GM10266 (cell line): Measurements from ENCODE around the gene WSB1.

Experiments used
- DNase-seq: peaks from one replicate; pipeline ENCODE4 v3.0.0; 2012; ENCODE audit errors: extremely low spot score
- TF ChIP-seq, protein P1 (sequence below): IDR thresholded peaks from 2 replicates; pipeline ENCODE4 v1.5.1; 2012; ENCODE audit warnings: mild to moderate bottlenecking, low read depth; ENCODE audit not compliant: control insufficient read depth, insufficient read depth; ENCODE audit errors: missing control alignments

The WSB1 gene

DNA sequence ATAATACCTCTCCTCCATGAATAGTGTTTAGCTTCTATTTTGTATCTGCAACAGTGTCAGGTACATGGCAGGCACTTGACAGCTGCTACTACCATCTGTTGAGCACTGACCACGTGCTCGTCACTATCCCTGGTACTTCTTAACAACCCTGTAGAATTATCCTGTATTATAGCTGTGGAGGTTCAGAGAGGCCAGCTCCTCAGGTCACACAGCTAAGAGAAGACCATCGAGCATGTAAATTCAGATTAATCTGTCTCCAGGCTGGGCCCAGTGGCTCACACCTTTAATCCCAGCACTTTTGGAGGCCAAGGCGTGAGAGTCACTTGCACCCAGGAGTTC is 26.3 kb downstream of the WSB1 start:
- TF ChIP-seq, protein P1, sequence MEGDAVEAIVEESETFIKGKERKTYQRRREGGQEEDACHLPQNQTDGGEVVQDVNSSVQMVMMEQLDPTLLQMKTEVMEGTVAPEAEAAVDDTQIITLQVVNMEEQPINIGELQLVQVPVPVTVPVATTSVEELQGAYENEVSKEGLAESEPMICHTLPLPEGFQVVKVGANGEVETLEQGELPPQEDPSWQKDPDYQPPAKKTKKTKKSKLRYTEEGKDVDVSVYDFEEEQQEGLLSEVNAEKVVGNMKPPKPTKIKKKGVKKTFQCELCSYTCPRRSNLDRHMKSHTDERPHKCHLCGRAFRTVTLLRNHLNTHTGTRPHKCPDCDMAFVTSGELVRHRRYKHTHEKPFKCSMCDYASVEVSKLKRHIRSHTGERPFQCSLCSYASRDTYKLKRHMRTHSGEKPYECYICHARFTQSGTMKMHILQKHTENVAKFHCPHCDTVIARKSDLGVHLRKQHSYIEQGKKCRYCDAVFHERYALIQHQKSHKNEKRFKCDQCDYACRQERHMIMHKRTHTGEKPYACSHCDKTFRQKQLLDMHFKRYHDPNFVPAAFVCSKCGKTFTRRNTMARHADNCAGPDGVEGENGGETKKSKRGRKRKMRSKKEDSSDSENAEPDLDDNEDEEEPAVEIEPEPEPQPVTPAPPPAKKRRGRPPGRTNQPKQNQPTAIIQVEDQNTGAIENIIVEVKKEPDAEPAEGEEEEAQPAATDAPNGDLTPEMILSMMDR = no peak

DNA sequence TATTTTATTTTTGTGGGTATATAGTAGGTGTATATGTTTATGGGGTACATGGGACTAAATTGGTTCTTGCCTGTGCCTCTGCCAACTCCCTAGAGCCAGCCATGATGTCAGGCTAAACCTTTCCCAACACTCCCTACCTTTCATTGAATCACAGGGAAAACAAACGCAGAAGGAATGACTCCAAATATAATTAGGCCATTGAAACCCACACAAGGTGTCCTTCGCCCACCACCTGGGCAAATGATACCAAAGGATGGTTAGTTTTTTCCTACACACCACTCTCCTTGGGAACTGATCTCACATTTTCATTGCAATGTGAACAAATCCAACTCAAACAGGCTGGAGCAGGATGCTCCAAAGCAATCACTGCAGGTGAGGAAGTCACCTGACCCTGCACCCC is 27.5 kb downstream of the WSB1 start:
- no peak for DNase-seq
- TF ChIP-seq, protein P1 = no peak

More for the DNA sequence above, 26.3 kb downstream of the WSB1 start:
- DNase-seq = no peak

- TF ChIP-seq, protein P1 = no peak
- DNase-seq = no peak
Observed at GRCh38 chr17:27322026-27322425, 28.1 kb downstream of the WSB1 start.

DNA sequence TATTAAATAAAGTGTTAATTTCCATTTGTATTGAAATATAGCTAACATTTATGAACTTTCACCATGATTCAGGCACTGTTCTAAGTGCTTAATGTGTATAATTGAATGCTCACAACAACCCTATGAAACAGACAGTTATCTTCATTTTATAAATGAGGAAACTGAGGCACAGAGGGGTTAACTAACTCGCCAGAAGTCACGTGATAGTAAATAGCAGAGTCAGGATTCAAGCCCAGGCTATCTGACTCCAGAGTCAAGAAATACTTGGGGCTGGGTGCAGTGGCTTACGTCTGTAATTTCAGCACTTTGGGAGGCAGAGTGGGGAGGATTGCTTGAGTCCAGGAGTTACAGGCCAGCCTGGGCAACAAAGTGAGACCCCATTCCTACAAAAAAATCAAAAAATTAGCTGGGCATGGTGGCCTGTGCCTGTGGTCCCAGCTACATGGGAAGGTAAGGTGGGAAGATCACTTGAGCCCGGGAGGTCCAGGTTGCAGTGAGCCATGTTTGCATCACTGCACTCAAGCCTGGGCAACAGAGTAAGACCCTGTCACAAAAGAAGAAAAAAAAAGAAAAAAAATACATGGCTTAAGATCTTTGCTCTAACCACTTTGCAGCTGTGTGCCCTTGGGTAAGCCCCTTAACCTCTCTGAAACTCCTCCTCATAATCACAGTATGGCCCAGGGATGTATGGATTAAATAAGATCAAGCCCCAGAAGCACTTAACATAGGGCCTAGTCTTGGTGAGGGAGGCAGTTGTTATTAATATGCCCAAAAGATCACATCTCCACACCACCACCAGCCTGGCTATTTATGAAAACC is 29.0 kb downstream of the WSB1 start:
- DNase-seq = no peak
- TF ChIP-seq, protein P1 = no peak

DNA sequence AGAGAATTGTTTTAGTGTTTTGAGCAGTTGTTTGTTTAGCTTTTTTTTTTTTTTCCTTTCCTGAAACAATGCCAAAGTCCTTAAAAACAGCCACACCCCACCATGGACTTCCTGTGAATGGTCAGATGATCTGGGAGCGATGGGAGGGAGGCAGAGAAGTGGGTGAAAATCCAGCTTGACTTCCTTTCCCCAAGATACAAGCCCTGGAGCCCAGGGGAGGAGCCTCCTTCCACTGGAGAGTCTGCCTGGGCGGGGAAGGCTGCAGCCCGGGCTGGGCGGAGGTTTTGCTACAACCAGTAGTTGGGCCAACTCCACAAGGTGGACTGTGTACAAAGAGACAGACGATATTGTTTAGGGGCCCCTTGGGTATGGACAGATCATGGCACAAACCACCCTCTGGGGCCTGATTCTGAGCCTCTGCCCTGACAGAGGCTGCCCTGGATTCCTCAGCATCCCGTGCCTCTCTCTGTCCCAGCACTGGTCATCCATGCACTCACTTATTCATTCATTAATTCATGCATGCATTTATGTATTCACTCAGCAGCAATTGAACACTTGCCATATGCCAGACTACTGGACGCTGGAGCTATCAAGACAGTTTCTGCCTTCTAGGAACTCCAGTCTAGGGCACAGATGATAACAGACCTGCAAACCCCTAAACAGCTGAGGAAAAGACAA is 29.8 kb downstream of the WSB1 start:
- DNase-seq = no peak
- TF ChIP-seq, protein P1 = no peak

- DNase-seq = no peak
- TF ChIP-seq, protein P1 = no peak
Observed at GRCh38 chr17:27324771-27325339, 30.9 kb downstream of the WSB1 start.

- DNase-seq = no peak
- TF ChIP-seq, protein P1 = no peak
Observed at GRCh38 chr17:27326051-27326450, 32.1 kb downstream of the WSB1 start.
